Activated CD4-positive, alpha-beta T cell treated with anti-CD3 and anti-CD28 coated beads for 36 hours (primary cell): ENCODE measurements around the gene RFESD. TPM values are rescaled to one million over a fixed set of nuclear protein-coding genes. Genes with fewer than 3 reads are reported as not detected.

Experiments used
- ATAC-seq: fragments of 200-7000 bp; cut with Tn5 transposase; one replicate; pipeline ENCODE4 v1.10.0; 2021; ENCODE audit warnings: mild to moderate bottlenecking, moderate library complexity
- CTCF ChIA-PET: fragments of 350-600 bp; sonication (Branson Sonifier 250); formaldehyde crosslinking; loops from one replicate; lab custom pipeline; 2021; ENCODE audit warnings: antibody characterized with exemption; lab: Charles Lee
- POLR2A ChIA-PET: fragments of 350-600 bp; sonication (Branson Sonifier 250); formaldehyde crosslinking; loops from one replicate; lab custom pipeline; 2021; ENCODE audit warnings: antibody characterized with exemption, inconsistent platforms; lab: Charles Lee
- DNase-seq: peaks from one replicate; pipeline ENCODE4 v3.0.0-alpha.2; 2020
- H3K27ac Mint-ChIP-seq: one replicate; pipeline ENCODE4 v1.8.0; 2021; ENCODE audit warnings: mixed read lengths
- H3K27me3 Mint-ChIP-seq: one replicate; pipeline ENCODE4 v1.8.0; 2021; ENCODE audit warnings: mixed read lengths
- H3K36me3 Mint-ChIP-seq: one replicate; pipeline ENCODE4 v1.8.0; 2021; ENCODE audit warnings: low read depth, mixed read lengths
- H3K4me1 Mint-ChIP-seq: one replicate; pipeline ENCODE4 v1.8.0; 2021; ENCODE audit warnings: mixed read lengths
- H3K4me3 Mint-ChIP-seq: one replicate; pipeline ENCODE4 v1.8.0; 2021; ENCODE audit warnings: mild to moderate bottlenecking, moderate library complexity, mixed read lengths
- H3K9me3 Mint-ChIP-seq: one replicate; pipeline ENCODE4 v1.8.0; 2021; ENCODE audit warnings: low read depth, mixed read lengths
- intact Hi-C, 2 experiments: fragments of 100-400 bp; cut with DNase I in 1 of 2; cut with micrococcal nuclease in 1 of 2; formaldehyde crosslinking; loops; one replicate each; pipeline versions ENCODE4 v1.14.2 to v1.15.1; 2022 to 2024; cut with DNase I, micrococcal nuclease
- total RNA-seq, 2 experiments: library from RNA; stranded (reverse); gene quantifications; one replicate each; pipeline ENCODE4 v1.2.3, GENCODE V29; 2021

RFESD gene
- total RNA-seq, 2 experiments from 2014 or later = 4.1 to 9.2 TPM

DNA sequence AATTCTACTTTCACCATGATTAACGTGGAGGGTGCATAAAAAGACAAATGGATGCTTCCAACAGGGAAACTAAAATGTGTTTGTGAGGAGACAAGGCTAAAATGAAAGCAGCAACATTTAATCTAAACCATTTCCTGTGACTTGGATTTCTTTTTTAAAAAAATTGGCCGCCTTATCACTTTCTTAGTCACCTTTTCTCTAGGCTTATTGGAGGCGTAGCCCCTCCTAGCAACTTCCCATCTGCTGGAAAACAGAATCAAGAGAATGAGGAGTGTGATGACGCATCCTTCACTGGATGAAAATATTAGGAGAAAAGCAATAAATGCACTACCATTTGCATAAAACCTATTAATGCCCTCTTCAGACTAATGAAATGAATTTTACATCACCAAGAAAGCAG is 27.5 kb upstream of the RFESD start:
- ChIA-PET CTCF (no interaction called here), POLR2A (no interaction called here)
- Mint-ChIP-seq H3K27ac (peak overlapping the region; percentile 73), H3K4me3 (peak overlapping the region; percentile 75), H3K27me3 (no peaks in the 10 kb centered on the region), H3K36me3 (peaks cover 4% of the 10 kb centered on the region), H3K9me3 (no peaks in the 10 kb centered on the region), H3K4me1 (peaks cover 54% of the 10 kb centered on the region)
- intact Hi-C loops = no loop called here
- no peak for ATAC-seq
- no peak for DNase-seq

- Mint-ChIP-seq H3K27me3 (no peaks in the 10 kb centered on the region), H3K27ac (peak overlapping the region; percentile 73), H3K36me3 (peaks cover 3% of the 10 kb centered on the region), H3K4me3 (peak overlapping the region; percentile 75), H3K4me1 (peaks cover 53% of the 10 kb centered on the region), H3K9me3 (no peaks in the 10 kb centered on the region)
- ATAC-seq (no peak), DNase-seq (no peak)
- ChIA-PET CTCF (no interaction called here), POLR2A (no interaction called here)
- intact Hi-C loops = loop anchor here in 1 of 2 experiments (1.0 to 10.0 kb wide), 4 partner anchors 27 to 1185 kb away; partner anchors contain the start of genes ERAP1, RFESD and SKIC3
Observed at GRCh38 chr5:95619514-95620029, 27.0 kb upstream of the RFESD start.

- H3K4me1 Mint-ChIP-seq = peaks cover 47% of the 10 kb centered on the region
- CTCF ChIA-PET = interaction anchor here (0.6 to 4.0 kb wide), 3 partner anchors 9 to 11 kb away, joined by 3 to 26 read pairs (median 3); no protein-coding TSS in a partner anchor
- peak; percentile 81 for DNase-seq
- peaks cover 2% of the 10 kb centered on the region for H3K36me3 Mint-ChIP-seq
- peak within 1 kb of the TSS; percentile 75 for H3K4me3 Mint-ChIP-seq
- H3K27ac Mint-ChIP-seq = peak within 1 kb of the TSS; percentile 73
- peak; percentile 65 for ATAC-seq
- no peaks in the 10 kb centered on the region for H3K9me3 Mint-ChIP-seq
- intact Hi-C loops = loop anchor here in 1 of 2 experiments (1.0 to 10.0 kb wide), 4 partner anchors 26 to 1185 kb away; partner anchors contain the start of genes ERAP1, RFESD and SKIC3
- POLR2A ChIA-PET = no interaction called here
- H3K27me3 Mint-ChIP-seq = no peaks in the 10 kb centered on the region
Observed at GRCh38 chr5:95620030-95620869, 26.3 kb upstream of the RFESD start, which contains the start of gene GPR150. GPR150 (plus strand) TSS chr5:95620087; CDS start chr5:95620276, 189 bp downstream.

GRCh38 chr5:95620870-95621838 is 25.4 kb upstream of the RFESD start:
- Mint-ChIP-seq H3K9me3 (no peaks in the 10 kb centered on the region), H3K27ac (peak overlapping the region; percentile 86), H3K27me3 (no peaks in the 10 kb centered on the region), H3K4me1 (peaks cover 45% of the 10 kb centered on the region), H3K36me3 (peaks cover 2% of the 10 kb centered on the region), H3K4me3 (peak overlapping the region; percentile 68)
- intact Hi-C loops = loop anchor here (1.0 to 10.0 kb wide), 6 partner anchors 10 to 1184 kb away; partner anchors contain the start of genes ARSK (in 1 of the 2), ERAP1 (in 1 of the 2), RFESD (in 1 of the 2) and SKIC3 (in 1 of the 2)
- ChIA-PET CTCF (interaction anchor here (0.6 to 4.0 kb wide), 4 partner anchors 8 to 26 kb away, joined by 3 to 26 read pairs (median 5); partner anchors contain the start of gene RFESD), POLR2A (no interaction called here)
- DNase-seq = peak; percentile 69
- peak; percentile 68 for ATAC-seq

GRCh38 chr5:95621839-95622629 is 24.5 kb upstream of the RFESD start:
- DNase-seq = no peak
- CTCF ChIA-PET = interaction anchor here (0.8 to 4.0 kb wide), 8 partner anchors 9 to 160 kb away, joined by 3 to 26 read pairs (median 4); partner anchors contain the start of gene RFESD
- ATAC-seq = no peak
- peaks cover 2% of the 10 kb centered on the region for H3K36me3 Mint-ChIP-seq
- H3K27me3 Mint-ChIP-seq = no peaks in the 10 kb centered on the region
- H3K4me1 Mint-ChIP-seq = peaks cover 41% of the 10 kb centered on the region
- POLR2A ChIA-PET = interaction anchor here (0.5 to 1.7 kb wide), 2 partner anchors 10 to 1511 kb away, joined by 3 to 13 read pairs; a partner anchor contains a TSS
- H3K9me3 Mint-ChIP-seq = no peaks in the 10 kb centered on the region
- H3K4me3 Mint-ChIP-seq = peak overlapping the region; percentile 68
- H3K27ac Mint-ChIP-seq = peak overlapping the region; percentile 86
- intact Hi-C loops = loop anchor here (1.0 to 10.0 kb wide), 5 partner anchors 9 to 1183 kb away; partner anchors contain the start of genes ARSK (in 1 of the 2) and ERAP1 (in 1 of the 2)

GRCh38 chr5:95623706-95624105 is 22.9 kb upstream of the RFESD start:
- Mint-ChIP-seq H3K36me3 (peaks cover under 1% of the 10 kb centered on the region), H3K27me3 (no peaks in the 10 kb centered on the region), H3K4me1 (peaks cover 32% of the 10 kb centered on the region), H3K9me3 (no peaks in the 10 kb centered on the region), H3K4me3 (no peak overlapping the region), H3K27ac (no peak overlapping the region)
- no peak for ATAC-seq
- ChIA-PET POLR2A (interaction anchor here (0.6 to 1.7 kb wide), 2 partner anchors 8 to 571 kb away, joined by 3 to 13 read pairs; no protein-coding TSS in a partner anchor), CTCF (interaction anchor here (1.0 to 4.0 kb wide), 7 partner anchors 8 to 158 kb away, joined by 3 to 26 read pairs (median 4); partner anchors contain the start of genes ARSK and SKIC3)
- intact Hi-C loops = loop anchor here in 1 of 2 experiments (10.0 kb wide), 1 partner anchor 1181 kb away; the partner anchor contains the start of gene ERAP1
- no peak for DNase-seq

- Mint-ChIP-seq H3K4me1 (peaks cover 25% of the 10 kb centered on the region), H3K4me3 (no peak overlapping the region), H3K36me3 (no peaks in the 10 kb centered on the region)
Observed at GRCh38 chr5:95624368-95624767, 22.2 kb upstream of the RFESD start.

GRCh38 chr5:95626701-95627100 is 19.9 kb upstream of the RFESD start:
- Mint-ChIP-seq H3K4me3 (no peak overlapping the region), H3K27me3 (no peaks in the 10 kb centered on the region), H3K4me1 (peaks cover 24% of the 10 kb centered on the region), H3K36me3 (peaks cover 2% of the 10 kb centered on the region), H3K9me3 (peaks cover 3% of the 10 kb centered on the region), H3K27ac (no peak overlapping the region)
- CTCF ChIA-PET = no interaction called here
- intact Hi-C loops = loop anchor here in 1 of 2 experiments (10.0 kb wide), 1 partner anchor 1178 kb away; the partner anchor contains the start of gene ERAP1
- POLR2A ChIA-PET = no interaction called here
- DNase-seq (no peak), ATAC-seq (no peak)

More at GRCh38 chr5:95624368-95624767, 22.2 kb upstream of the RFESD start:
- ATAC-seq (no peak), DNase-seq (no peak)
- Mint-ChIP-seq H3K27me3 (no peaks in the 10 kb centered on the region), H3K9me3 (no peaks in the 10 kb centered on the region), H3K27ac (no peak overlapping the region)
- intact Hi-C loops = loop anchor here in 1 of 2 experiments (10.0 kb wide), 1 partner anchor 1180 kb away; the partner anchor contains the start of gene ERAP1
- CTCF ChIA-PET = interaction anchor here (1.6 to 4.0 kb wide), 3 partner anchors 7 to 157 kb away, joined by 5 to 26 read pairs (median 9); no protein-coding TSS in a partner anchor
- POLR2A ChIA-PET = no interaction called here

GRCh38 chr5:95627971-95628810 is 18.4 kb upstream of the RFESD start:
- no peak overlapping the region for H3K4me3 Mint-ChIP-seq
- peaks cover 7% of the 10 kb centered on the region for H3K36me3 Mint-ChIP-seq
- no peaks in the 10 kb centered on the region for H3K27me3 Mint-ChIP-seq
- H3K27ac Mint-ChIP-seq = no peak overlapping the region
- CTCF ChIA-PET = interaction anchor here (0.6 kb wide), 1 partner anchor 251 kb away, joined by 4 read pairs; no protein-coding TSS in a partner anchor
- no peak for DNase-seq
- ATAC-seq = no peak
- POLR2A ChIA-PET = no interaction called here
- intact Hi-C loops = loop anchor here in 1 of 2 experiments (10.0 kb wide), 1 partner anchor 1177 kb away; the partner anchor contains the start of gene ERAP1
- peaks cover 20% of the 10 kb centered on the region for H3K4me1 Mint-ChIP-seq
- H3K9me3 Mint-ChIP-seq = peaks cover 4% of the 10 kb centered on the region
